Measurements from ENCODE around the gene IFT81. TPM values are rescaled to one million over a fixed set of nuclear protein-coding genes. Genes with fewer than 3 reads are reported as not detected.

Gene IFT81
- total and polyA plus RNA-seq, 2 of the 13 experiments (the other 11 are each of a cell fraction or from before 2014, with no cell fraction given) = 4.2 to 13.0 TPM

GRCh38 chr12:110234755-110235154 lies 110.6 kb downstream of the IFT81 start:
- H3K27me3 ChIP-seq (ENCODE audit: control insufficient read depth in 1 of 2, insufficient read depth in 2 of 2, low read length in 2 of 2) = no peaks in the 10 kb centered on the region
- in situ Hi-C loops (cut with HindIII; ENCODE audit: extremely low pct_ligation_motif_present, low pct_unique_long_range_greater_than_20kb) (no loop called here), intact Hi-C loops (cut with micrococcal nuclease; ENCODE audit: unreplicated experiment) (no loop called here)
- H2AFZ ChIP-seq (ENCODE audit: low read length) = no peak overlapping the region
- CTCF ChIA-PET (ENCODE audit: low intra/inter-chr PET ratio, low total read pairs) = no interaction called here
- 85% methylated on average over 3 of the region's 3 CpGs for WGBS (ENCODE audit: low lambda C conversion rate)
- no peak overlapping the region for H3K27ac ChIP-seq (ENCODE audit: extremely low read length, insufficient read depth, low read length)
- TF ChIP-seq CSRNP2 (CRISPR knock-in tag; conservative IDR thresholded peaks at IDR 0.05; ENCODE audit: low read depth) = no peak
- TF ChIP-seq ZNF24 (IDR thresholded peaks at IDR 0.05) = no peak
- 0 out of 2 replicates have a peak, but pooled peaks have one; percentile 30 for TF ChIP-seq SAP130 (CRISPR knock-in tag; IDR thresholded peaks at IDR 0.05; ENCODE audit: low read depth)
- peak; percentile 90 for TF ChIP-seq ELF3 (CRISPR knock-in tag; IDR thresholded peaks at IDR 0.05)
- peak; percentile 71 for TF ChIP-seq CEBPG (CRISPR knock-in tag; IDR thresholded peaks at IDR 0.05)
- peak; percentile 52; the same call in 1 of the 2 replicates for TF ChIP-seq ELF1 (CRISPR knock-in tag; IDR thresholded peaks at IDR 0.05)
- TF ChIP-seq CEBPB (IDR thresholded peaks at IDR 0.05; ENCODE audit: borderline replicate concordance, low read depth, low read length) = peak; percentile 63; the same call in 1 of the 2 replicates
- TF ChIP-seq NCOR1 (IDR thresholded peaks at IDR 0.05; ENCODE audit: borderline replicate concordance, low read length) = no peak
- POLR2A ChIA-PET = no interaction called here
- H3K4me3 ChIP-seq (replicated peaks in 1 of 3; ENCODE audit: insufficient read depth in 1 of 3, low read depth in 2 of 3, low read length in 3 of 3) = no peak overlapping the region
- H3K9me3 ChIP-seq (ENCODE audit: low read length) = no peaks in the 10 kb centered on the region
- peaks cover 34% of the 10 kb centered on the region for H3K4me1 ChIP-seq (ENCODE audit: insufficient read depth, low read length)
- FAIRE-seq = no peak
- no peak overlapping the region for H3K4me2 ChIP-seq (ENCODE audit: low read depth, low read length)
- no peak overlapping the region for H3K9ac ChIP-seq (ENCODE audit: insufficient read depth, low read depth, low read length)
- no peaks in the 10 kb centered on the region for H3K36me3 ChIP-seq (replicated peaks in 1 of 2; ENCODE audit: control insufficient read depth in 1 of 2, insufficient read depth in 2 of 2, low read length in 2 of 2)
- H4K20me1 ChIP-seq (ENCODE audit: insufficient read depth, low read length) = no peaks in the 10 kb centered on the region
- DNase-seq (ENCODE audit: low spot score) = no peak
- no peaks in the 10 kb centered on the region for H3K79me2 ChIP-seq (ENCODE audit: insufficient read depth, low read length)
- no TSS peak for BruUV-seq (replicated peaks)
- ATAC-seq = no peak

GRCh38 chr12:110235383-110235782 lies 111.2 kb downstream of the IFT81 start:
- in situ Hi-C loops (cut with HindIII; ENCODE audit: extremely low pct_ligation_motif_present, low pct_unique_long_range_greater_than_20kb) (no loop called here), intact Hi-C loops (cut with micrococcal nuclease; ENCODE audit: unreplicated experiment) (no loop called here)
- H3K36me3 ChIP-seq (replicated peaks in 1 of 2; ENCODE audit: control insufficient read depth in 1 of 2, insufficient read depth in 2 of 2, low read length in 2 of 2) = no peaks in the 10 kb centered on the region
- H2AFZ ChIP-seq (ENCODE audit: low read length) = no peak overlapping the region
- BruUV-seq (replicated peaks) = no TSS peak
- CTCF ChIA-PET (ENCODE audit: low intra/inter-chr PET ratio, low total read pairs) = no interaction called here
- FAIRE-seq = no peak
- no peak overlapping the region for H3K4me2 ChIP-seq (ENCODE audit: low read depth, low read length)
- no peak for ATAC-seq
- no peaks in the 10 kb centered on the region for H4K20me1 ChIP-seq (ENCODE audit: insufficient read depth, low read length)
- no peak for DNase-seq (ENCODE audit: low spot score)
- H3K27me3 ChIP-seq (ENCODE audit: control insufficient read depth in 1 of 2, insufficient read depth in 2 of 2, low read length in 2 of 2) = no peaks in the 10 kb centered on the region
- WGBS (ENCODE audit: low lambda C conversion rate) = 100% methylated on average over 1 of the region's 1 CpG
- H3K79me2 ChIP-seq (ENCODE audit: insufficient read depth, low read length) = no peaks in the 10 kb centered on the region
- no peak overlapping the region for H3K4me3 ChIP-seq (replicated peaks in 1 of 3; ENCODE audit: insufficient read depth in 1 of 3, low read depth in 2 of 3, low read length in 3 of 3)
- no peak overlapping the region for H3K9ac ChIP-seq (ENCODE audit: insufficient read depth, low read depth, low read length)
- POLR2A ChIA-PET = no interaction called here
- peaks cover 34% of the 10 kb centered on the region for H3K4me1 ChIP-seq (ENCODE audit: insufficient read depth, low read length)
- H3K27ac ChIP-seq (ENCODE audit: extremely low read length, insufficient read depth, low read length) = no peak overlapping the region
- H3K9me3 ChIP-seq (ENCODE audit: low read length) = no peaks in the 10 kb centered on the region
- TF ChIP-seq ZNF800 (CRISPR knock-in tag; IDR thresholded peaks at IDR 0.05) = no peak
- no peak for TF ChIP-seq KLF9 (CRISPR knock-in tag; IDR thresholded peaks at IDR 0.05; ENCODE audit: low read depth)
- no peak for TF ChIP-seq PRDM10 (CRISPR knock-in tag; IDR thresholded peaks at IDR 0.05; ENCODE audit: low read depth)
- TF ChIP-seq TFDP2 (CRISPR knock-in tag; IDR thresholded peaks at IDR 0.05) = no peak

Measured in HepG2 (cell line).